Measurements from ENCODE around the gene TEX19.

The TEX19 gene

DNA sequence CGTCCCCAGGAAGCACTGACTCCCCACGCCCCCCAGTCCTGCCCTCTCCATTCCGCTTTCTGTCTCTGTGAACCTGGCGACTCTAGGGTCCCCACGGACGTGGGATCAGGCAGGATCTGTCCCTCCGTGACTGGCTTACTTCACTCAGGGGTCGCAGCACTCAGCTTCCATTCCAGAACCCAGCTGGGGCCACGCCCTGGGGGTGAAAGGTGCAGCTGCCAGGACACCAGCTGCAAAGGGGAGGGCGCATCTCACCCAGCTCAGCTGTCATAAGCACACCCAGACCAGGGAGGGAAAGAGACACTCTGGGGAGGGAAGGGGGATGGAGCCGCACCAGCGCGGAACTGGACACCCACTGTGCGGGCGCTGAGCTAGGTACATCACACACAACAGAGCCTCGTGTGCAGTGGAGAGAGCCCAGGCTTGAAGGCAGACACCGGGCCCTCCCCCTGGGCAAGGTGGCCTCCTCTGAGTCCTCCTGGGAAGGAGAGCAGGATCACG is 40.6 kb downstream of the TEX19 start:
- TF ChIP-seq, protein P1, sequence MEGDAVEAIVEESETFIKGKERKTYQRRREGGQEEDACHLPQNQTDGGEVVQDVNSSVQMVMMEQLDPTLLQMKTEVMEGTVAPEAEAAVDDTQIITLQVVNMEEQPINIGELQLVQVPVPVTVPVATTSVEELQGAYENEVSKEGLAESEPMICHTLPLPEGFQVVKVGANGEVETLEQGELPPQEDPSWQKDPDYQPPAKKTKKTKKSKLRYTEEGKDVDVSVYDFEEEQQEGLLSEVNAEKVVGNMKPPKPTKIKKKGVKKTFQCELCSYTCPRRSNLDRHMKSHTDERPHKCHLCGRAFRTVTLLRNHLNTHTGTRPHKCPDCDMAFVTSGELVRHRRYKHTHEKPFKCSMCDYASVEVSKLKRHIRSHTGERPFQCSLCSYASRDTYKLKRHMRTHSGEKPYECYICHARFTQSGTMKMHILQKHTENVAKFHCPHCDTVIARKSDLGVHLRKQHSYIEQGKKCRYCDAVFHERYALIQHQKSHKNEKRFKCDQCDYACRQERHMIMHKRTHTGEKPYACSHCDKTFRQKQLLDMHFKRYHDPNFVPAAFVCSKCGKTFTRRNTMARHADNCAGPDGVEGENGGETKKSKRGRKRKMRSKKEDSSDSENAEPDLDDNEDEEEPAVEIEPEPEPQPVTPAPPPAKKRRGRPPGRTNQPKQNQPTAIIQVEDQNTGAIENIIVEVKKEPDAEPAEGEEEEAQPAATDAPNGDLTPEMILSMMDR (IDR thresholded peaks at IDR 0.05; ENCODE audit: control extremely low read depth, extremely low read depth, low read depth, missing control alignments): no peak
- CTCF ChIA-PET: interaction anchor here (1.0 to 1.5 kb wide), 4 partner anchors 20 to 47 kb away, joined by 3 to 5 read pairs (median 4); no protein-coding TSS in a partner anchor
- POLR2A ChIA-PET: no interaction called here
- no peak for DNase-seq (ENCODE audit: extremely low spot score)

DNA sequence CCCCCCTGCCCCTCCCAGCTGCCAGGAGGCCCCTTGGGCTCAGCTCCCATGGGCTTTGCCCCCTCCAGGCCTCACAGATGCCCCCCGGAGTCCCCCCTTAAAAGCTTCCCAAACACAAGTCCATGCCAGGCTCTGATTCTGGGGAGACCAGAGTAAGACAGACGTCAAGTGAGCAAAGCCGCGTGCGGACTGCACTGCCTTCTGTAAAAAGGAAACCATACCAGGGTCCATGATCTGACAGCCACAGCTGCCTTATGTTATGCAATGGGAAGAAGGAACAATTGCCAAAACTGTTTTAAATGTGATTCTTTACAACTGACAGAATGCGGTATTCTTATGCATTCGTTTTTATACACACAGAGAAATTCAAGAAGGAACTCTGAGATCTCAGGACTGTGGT is 41.2 kb downstream of the TEX19 start:
- no peak for DNase-seq (ENCODE audit: extremely low spot score)
- POLR2A ChIA-PET: no interaction called here

DNA sequence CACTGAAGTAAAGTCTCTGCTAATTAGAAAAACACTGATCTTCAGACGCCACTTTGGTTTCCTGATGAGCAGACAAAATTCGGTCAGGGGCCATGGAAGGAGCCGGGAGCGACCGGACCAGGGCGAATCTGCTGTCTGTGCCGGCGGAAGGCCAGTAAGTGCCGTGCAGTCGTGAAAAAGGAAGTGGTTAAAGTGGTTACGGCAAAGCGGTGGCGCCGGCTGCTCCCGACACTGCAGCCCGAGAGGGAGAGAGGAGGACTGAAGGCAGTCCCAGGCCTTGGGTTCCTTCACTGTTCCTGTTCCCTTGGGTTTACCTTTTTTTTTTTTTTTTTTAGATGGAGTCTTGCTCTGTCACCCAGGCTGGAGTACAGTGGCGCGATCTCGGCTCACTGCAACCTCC is 41.8 kb downstream of the TEX19 start:
- TF ChIP-seq, protein P1 (IDR thresholded peaks at IDR 0.05; ENCODE audit: control extremely low read depth, extremely low read depth, low read depth, missing control alignments): no peak
- POLR2A ChIA-PET: no interaction called here
- CTCF ChIA-PET: interaction anchor here (1.0 to 1.5 kb wide), 3 partner anchors 24 to 150 kb away, joined by 3 to 4 read pairs (median 3); no protein-coding TSS in a partner anchor
- DNase-seq (ENCODE audit: extremely low spot score): peak; percentile 88

More for the DNA sequence above, 41.2 kb downstream of the TEX19 start:
- TF ChIP-seq, protein P1 (IDR thresholded peaks at IDR 0.05; ENCODE audit: control extremely low read depth, extremely low read depth, low read depth, missing control alignments): no peak
- CTCF ChIA-PET: interaction anchor here (1.0 to 1.5 kb wide), 4 partner anchors 19 to 151 kb away, joined by 3 to 5 read pairs (median 4); no protein-coding TSS in a partner anchor

DNA sequence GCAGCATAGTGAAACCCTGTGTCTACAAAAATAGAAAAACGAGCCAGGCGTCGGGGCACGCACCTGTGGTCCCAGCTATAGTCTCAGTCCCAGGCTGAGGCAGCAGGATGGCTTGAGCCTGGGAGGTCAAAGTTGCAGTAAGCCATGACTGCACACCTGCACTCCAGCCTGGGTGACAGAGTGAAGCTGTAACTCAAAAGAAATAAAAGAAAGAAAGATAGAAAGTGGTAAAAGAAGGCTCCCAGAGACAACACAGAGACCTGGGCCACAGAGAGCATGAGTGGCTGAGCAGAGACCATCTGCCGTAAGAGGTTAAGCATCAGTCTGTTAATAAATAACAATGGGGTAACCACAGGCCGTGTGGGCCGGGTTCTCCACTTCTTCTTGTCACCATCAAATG is 43.8 kb downstream of the TEX19 start:
- ChIA-PET CTCF (interaction anchor here (1.6 to 1.7 kb wide), 2 partner anchors 11 to 33 kb away, joined by 6 read pairs; no protein-coding TSS in a partner anchor), POLR2A (no interaction called here)
- peak; percentile 83 for DNase-seq (ENCODE audit: extremely low spot score)
- TF ChIP-seq, protein P1 (IDR thresholded peaks at IDR 0.05; ENCODE audit: control extremely low read depth, extremely low read depth, low read depth, missing control alignments): no peak

DNA sequence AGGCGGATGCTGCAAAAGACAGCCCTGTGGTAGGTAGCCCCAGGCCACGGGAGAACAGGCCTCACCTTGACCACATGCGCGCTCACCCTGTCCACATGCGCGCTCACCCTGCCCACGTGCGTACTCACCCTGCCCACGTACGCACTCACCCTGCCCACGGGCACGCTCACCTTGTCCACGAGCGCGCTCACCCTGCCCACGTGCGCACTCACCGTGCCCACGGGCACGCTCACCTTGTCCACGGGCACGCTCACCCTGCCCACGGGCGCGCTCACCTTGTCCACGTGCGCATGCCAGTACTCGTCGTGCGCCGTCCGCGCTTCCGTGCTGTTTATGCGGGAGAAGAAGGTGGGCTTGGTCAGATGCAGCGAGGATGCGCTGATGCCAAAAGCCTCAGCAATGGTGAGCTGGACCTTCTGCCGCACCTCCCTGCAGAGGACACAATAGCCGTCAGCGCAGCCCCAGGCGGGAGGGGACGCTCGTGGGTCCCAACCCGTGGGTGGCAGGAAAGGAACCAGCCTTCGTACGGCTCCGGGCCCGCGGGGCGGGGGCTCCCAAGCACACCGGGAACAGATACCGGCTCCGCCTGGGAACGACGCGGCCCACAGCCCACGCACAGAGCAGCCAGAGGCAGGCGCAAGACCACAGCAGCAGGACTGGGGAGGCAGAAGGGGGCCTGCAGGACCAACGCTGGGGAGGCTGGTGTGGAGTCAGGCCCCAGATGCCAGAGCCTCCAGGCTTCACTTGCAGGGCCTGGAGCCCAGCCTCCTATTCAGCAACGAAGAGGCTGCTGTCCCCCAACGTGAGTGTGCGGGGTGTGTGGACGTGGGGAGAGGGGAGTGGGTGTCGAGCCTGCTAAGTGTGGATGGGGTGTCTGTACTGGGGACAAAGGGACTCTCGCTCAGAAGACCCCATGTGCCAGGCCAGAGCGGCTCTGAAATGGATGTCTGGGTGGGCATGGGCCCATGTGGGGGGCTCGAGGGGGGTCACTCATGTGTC is 44.9 kb downstream of the TEX19 start:
- TF ChIP-seq, protein P1 (IDR thresholded peaks at IDR 0.05; ENCODE audit: control extremely low read depth, extremely low read depth, low read depth, missing control alignments): no peak
- POLR2A ChIA-PET: no interaction called here
- no peak for DNase-seq (ENCODE audit: extremely low spot score)
- CTCF ChIA-PET: no interaction called here

DNA sequence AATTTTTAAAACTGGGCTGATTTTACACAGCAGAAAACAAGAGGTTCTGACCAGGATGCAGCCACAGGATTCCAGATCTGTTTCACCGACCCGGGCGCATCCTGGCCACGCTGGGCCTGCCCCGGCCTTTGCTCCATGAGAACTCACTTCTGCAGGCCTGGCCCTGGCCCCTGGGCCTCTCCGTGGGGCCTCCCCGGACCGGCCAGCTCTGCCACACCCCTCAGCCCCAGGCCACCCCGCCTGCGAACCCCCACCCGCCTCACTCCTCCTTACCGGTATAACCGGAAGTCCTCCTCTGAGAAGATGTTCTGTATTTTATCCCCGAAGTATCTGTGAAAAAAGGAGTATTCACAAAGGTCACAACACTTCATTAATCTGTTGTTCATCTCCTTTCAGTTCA is 46.0 kb downstream of the TEX19 start:
- POLR2A ChIA-PET: no interaction called here
- DNase-seq (ENCODE audit: extremely low spot score): no peak
- TF ChIP-seq, protein P1 (IDR thresholded peaks at IDR 0.05; ENCODE audit: control extremely low read depth, extremely low read depth, low read depth, missing control alignments): no peak
- CTCF ChIA-PET: interaction anchor here (1.4 to 1.5 kb wide), 3 partner anchors 9 to 54 kb away, joined by 3 to 5 read pairs (median 3); no protein-coding TSS in a partner anchor

Data from GM10248 (cell line).